Naive thymus-derived CD4-positive, alpha-beta T cell (primary cell): ENCODE data around the gene EGFLAM. TPM values are rescaled to one million over a fixed set of nuclear protein-coding genes. Genes with fewer than 3 reads are reported as not detected.

Experiments used
- ATAC-seq: fragments of 150-1000 bp; cut with Tn5 transposase; 2 replicates; pipeline ENCODE4 v1.10.0; 2021; ENCODE audit warnings: mild to moderate bottlenecking, moderate library complexity
- CTCF ChIA-PET: fragments of 350-600 bp; sonication (Branson Sonifier 250); formaldehyde crosslinking; loops from one replicate; lab custom pipeline; 2021; ENCODE audit warnings: antibody characterized with exemption; lab: Charles Lee
- POLR2A ChIA-PET: fragments of 350-600 bp; sonication (Branson Sonifier 250); formaldehyde crosslinking; loops from one replicate; lab custom pipeline; 2021; ENCODE audit warnings: antibody characterized with exemption, inconsistent platforms; lab: Charles Lee
- DNase-seq, 9 donors: peaks; one replicate each; pipeline versions ENCODE4 v3.0.0 to v3.0.0-alpha.2; 2020 to 2022; ENCODE audit warnings: mixed read lengths in 1 of 9
- H3K27ac ChIP-seq: one replicate; pipeline ENCODE4 v1.7.0; 2013; ENCODE audit warnings: mild to moderate bottlenecking, low read depth, low read length, moderate library complexity
- H3K27me3 ChIP-seq, 2 donors: one replicate each; pipeline ENCODE4 v1.7.0; 2013; ENCODE audit warnings: low read length in 2 of 2, mild to moderate bottlenecking in 2 of 2, moderate library complexity in 2 of 2; ENCODE audit not compliant: control insufficient read depth in 2 of 2, insufficient read depth in 2 of 2
- H3K36me3 ChIP-seq, 3 experiments: 1 replicate in 2 of 3; 2 replicates in 1 of 3; pipeline ENCODE4 v1.7.0; 2013; ENCODE audit warnings: low read length in 3 of 3, mild to moderate bottlenecking in 3 of 3, moderate library complexity in 1 of 3; ENCODE audit not compliant: insufficient read depth in 3 of 3, control insufficient read depth in 2 of 3
- H3K4me1 ChIP-seq, 2 donors: one replicate each; pipeline ENCODE4 v1.7.0; 2013; ENCODE audit warnings: low read length in 2 of 2, mild to moderate bottlenecking in 2 of 2, moderate library complexity in 1 of 2; ENCODE audit not compliant: control insufficient read depth in 2 of 2, insufficient read depth in 2 of 2
- H3K4me3 ChIP-seq: 2 replicates; pipeline ENCODE4 v1.7.0; 2013; ENCODE audit warnings: mild to moderate bottlenecking, low read length
- H3K9me3 ChIP-seq, 3 experiments: 1 replicate in 2 of 3; 2 replicates in 1 of 3; pipeline ENCODE4 v1.7.0; 2013; ENCODE audit warnings: low read length in 3 of 3; ENCODE audit not compliant: control insufficient read depth in 2 of 3
- H3K27ac Mint-ChIP-seq, 9 donors: one replicate each; pipeline ENCODE4 v1.8.0; 2020 to 2022; ENCODE audit warnings: mixed read lengths in 9 of 9, mild to moderate bottlenecking in 8 of 9, moderate library complexity in 5 of 9, inconsistent platforms in 2 of 9
- H3K27me3 Mint-ChIP-seq, 5 donors: one replicate each; pipeline ENCODE4 v1.8.0; 2021 to 2022; ENCODE audit warnings: mixed read lengths in 5 of 5, mild to moderate bottlenecking in 1 of 5
- H3K36me3 Mint-ChIP-seq, 5 donors: one replicate each; pipeline ENCODE4 v1.8.0; 2020 to 2022; ENCODE audit warnings: mixed read lengths in 5 of 5, mild to moderate bottlenecking in 3 of 5, inconsistent platforms in 1 of 5
- H3K4me1 Mint-ChIP-seq, 7 donors: one replicate each; pipeline ENCODE4 v1.8.0; 2020 to 2022; ENCODE audit warnings: mixed read lengths in 7 of 7, mild to moderate bottlenecking in 3 of 7, inconsistent platforms in 1 of 7
- H3K4me3 Mint-ChIP-seq, 10 donors: one replicate each; pipeline ENCODE4 v1.8.0; 2020 to 2022; ENCODE audit warnings: mild to moderate bottlenecking in 10 of 10, mixed read lengths in 10 of 10, moderate library complexity in 6 of 10, inconsistent platforms in 2 of 10
- H3K9me3 Mint-ChIP-seq, 11 donors: one replicate each; pipeline ENCODE4 v1.8.0; 2020 to 2022; ENCODE audit warnings: mixed read lengths in 11 of 11, mild to moderate bottlenecking in 4 of 11, inconsistent platforms in 1 of 11, moderate library complexity in 1 of 11
- intact Hi-C, 2 donors: fragments of 100-400 bp; cut with micrococcal nuclease; formaldehyde crosslinking; loops; one replicate each; pipeline ENCODE4 v1.15.1; 2023
- polyA plus RNA-seq, 2 donors: library from polyadenylated mRNA; unstranded; fragments of 300-500 nt; fragmentation: Illumina TruSeq; gene quantifications; one replicate each; pipeline ENCODE4 v1.2.3, GENCODE V29; 2021
- total RNA-seq, 6 experiments: library from RNA in 5 of 6; stranded (reverse) in 5 of 6; gene quantifications; 1 replicate in 5 of 6; 2 replicates in 1 of 6; pipeline ENCODE4 v1.2.3 and lab custom pipeline; 2021 to 2026

Gene EGFLAM
- total and polyA plus RNA-seq, 7 experiments from 2014 or later: not detected

DNA sequence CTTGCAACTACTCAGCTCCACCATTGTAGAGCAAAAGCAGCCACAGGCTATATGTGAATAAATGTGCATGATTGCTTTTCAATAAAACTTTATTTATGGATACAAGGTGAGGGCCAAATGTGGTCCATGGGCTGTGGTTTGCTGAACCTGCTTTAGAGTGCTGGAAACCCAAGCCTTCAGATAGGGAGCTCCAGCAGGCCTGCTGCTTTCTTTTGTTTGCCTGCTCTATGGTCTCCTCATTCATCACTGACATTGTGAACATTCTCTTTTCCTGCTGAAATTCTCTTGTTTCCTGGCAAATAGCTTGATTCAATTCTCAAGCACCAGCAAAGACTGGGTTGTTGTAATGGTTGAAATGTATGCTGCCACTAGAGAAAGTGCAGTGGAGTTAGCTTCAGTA, 26.0 kb downstream of the EGFLAM start:
- no peak overlapping the region for H3K27ac ChIP-seq
- Mint-ChIP-seq H3K4me1 (no peaks in the 10 kb centered on the region), H3K4me3 (no peak overlapping the region), H3K9me3 (peaks cover 0 to 2% (median 0%) of the 10 kb centered on the region in 11 donors), H3K27me3 (peaks cover 0 to 7% (median 3%) of the 10 kb centered on the region in 5 donors), H3K36me3 (no peaks in the 10 kb centered on the region), H3K27ac (no peak overlapping the region)
- no peaks in the 10 kb centered on the region for H3K9me3 ChIP-seq
- H3K27me3 ChIP-seq: no peaks in the 10 kb centered on the region
- H3K36me3 ChIP-seq: no peaks in the 10 kb centered on the region
- no peak overlapping the region for H3K4me3 ChIP-seq
- ChIA-PET CTCF (no interaction called here), POLR2A (no interaction called here)
- DNase-seq (no peak), ATAC-seq (no peak)
- intact Hi-C loops: no loop called here
- no peaks in the 10 kb centered on the region for H3K4me1 ChIP-seq

DNA sequence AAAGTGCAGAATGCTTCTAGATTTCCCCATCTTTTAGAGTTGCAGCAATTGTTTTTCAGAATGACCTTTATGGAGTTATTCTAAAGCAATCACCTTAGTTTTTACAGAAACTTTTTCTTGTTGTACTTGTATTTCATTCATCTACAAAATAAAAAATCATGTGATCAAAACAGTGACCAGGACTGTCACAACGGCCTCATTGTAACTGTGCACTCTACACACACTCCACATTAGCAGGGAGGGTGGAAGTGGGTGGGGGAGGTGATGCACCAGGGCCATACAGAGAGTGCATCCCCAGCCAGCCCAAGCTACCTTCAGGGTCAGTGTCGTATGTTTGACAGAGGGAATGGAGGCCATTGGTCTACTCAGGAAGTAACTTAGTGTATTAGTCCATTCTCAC, 26.9 kb downstream of the EGFLAM start:
- no peak overlapping the region for H3K4me3 Mint-ChIP-seq
- no peak for DNase-seq
- H3K9me3 Mint-ChIP-seq: peaks cover 0 to 2% (median 0%) of the 10 kb centered on the region in 11 donors
- ChIA-PET POLR2A (no interaction called here), CTCF (no interaction called here)
- ATAC-seq: no peak
- H3K27me3 Mint-ChIP-seq: peaks cover 0 to 14% (median 3%) of the 10 kb centered on the region in 5 donors
- no peaks in the 10 kb centered on the region for H3K36me3 Mint-ChIP-seq
- H3K36me3 ChIP-seq: no peaks in the 10 kb centered on the region
- no peak overlapping the region for H3K27ac Mint-ChIP-seq
- H3K4me1 ChIP-seq: no peaks in the 10 kb centered on the region
- no peak overlapping the region for H3K27ac ChIP-seq
- H3K4me1 Mint-ChIP-seq: no peaks in the 10 kb centered on the region
- intact Hi-C loops: no loop called here
- H3K4me3 ChIP-seq: no peak overlapping the region
- no peaks in the 10 kb centered on the region for H3K27me3 ChIP-seq
- no peaks in the 10 kb centered on the region for H3K9me3 ChIP-seq

DNA sequence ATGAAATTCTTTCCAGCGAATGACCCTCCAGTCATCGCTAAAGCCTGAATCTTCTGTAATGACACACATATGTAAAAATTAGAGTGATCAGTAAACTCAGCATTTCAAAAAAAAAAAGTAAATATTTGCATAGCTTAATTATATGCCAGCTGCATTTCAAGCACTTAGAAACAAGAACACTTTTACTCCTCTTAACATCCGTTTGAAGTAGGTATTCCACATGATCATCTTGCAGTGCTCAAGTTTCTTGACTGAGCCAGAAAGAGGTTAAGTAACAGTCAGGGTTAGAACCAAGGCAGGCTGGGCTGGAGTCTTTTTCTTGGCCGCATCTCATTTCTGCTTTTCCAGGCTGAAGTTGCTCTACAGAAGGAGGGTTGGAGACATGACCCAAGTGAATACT, 27.6 kb downstream of the EGFLAM start:
- ChIA-PET POLR2A (no interaction called here), CTCF (interaction anchor here (0.7 kb wide), 1 partner anchor 1539 kb away, joined by 5 read pairs; no protein-coding TSS in a partner anchor)
- DNase-seq: no peak
- intact Hi-C loops: no loop called here
- no peak overlapping the region for H3K4me3 ChIP-seq
- ATAC-seq: no peak
- Mint-ChIP-seq H3K27ac (no peak overlapping the region), H3K4me1 (no peaks in the 10 kb centered on the region), H3K27me3 (peaks cover 0 to 19% (median 4%) of the 10 kb centered on the region in 5 donors), H3K36me3 (no peaks in the 10 kb centered on the region), H3K9me3 (peaks cover 0 to 2% (median 0%) of the 10 kb centered on the region in 11 donors), H3K4me3 (no peak overlapping the region)
- H3K36me3 ChIP-seq: no peaks in the 10 kb centered on the region
- H3K27me3 ChIP-seq: no peaks in the 10 kb centered on the region
- no peaks in the 10 kb centered on the region for H3K4me1 ChIP-seq
- H3K27ac ChIP-seq: no peak overlapping the region
- no peaks in the 10 kb centered on the region for H3K9me3 ChIP-seq

DNA sequence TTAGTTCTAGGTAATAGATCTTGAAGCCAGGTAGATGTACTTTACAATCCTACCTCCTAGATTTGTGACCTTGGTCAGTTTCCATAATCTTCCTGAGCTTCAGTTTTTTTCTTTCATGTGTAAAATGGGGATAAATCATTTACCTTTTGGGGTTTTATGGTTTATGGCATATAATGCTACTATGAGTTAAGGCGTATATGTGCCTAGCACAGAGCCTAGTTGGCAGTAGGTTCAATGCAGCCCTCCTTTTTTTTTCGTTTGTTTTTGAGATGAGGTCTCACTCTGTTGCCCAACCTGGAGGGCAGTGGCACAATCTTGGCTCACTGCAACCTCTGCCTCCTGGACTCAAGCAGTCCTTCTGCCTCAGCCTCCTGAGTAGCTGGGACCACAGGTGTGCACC, 28.8 kb downstream of the EGFLAM start:
- intact Hi-C loops: no loop called here
- H3K4me1 Mint-ChIP-seq: no peaks in the 10 kb centered on the region
- ATAC-seq: no peak

GRCh38 chr5:38289457-38289856, 31.1 kb downstream of the EGFLAM start:
- intact Hi-C loops: no loop called here
- H3K9me3 Mint-ChIP-seq: peaks cover 0 to 2% (median 0%) of the 10 kb centered on the region in 11 donors
- ATAC-seq: no peak
- CTCF ChIA-PET: no interaction called here
- peaks cover 2 to 19% (median 9%) of the 10 kb centered on the region in 5 donors for H3K27me3 Mint-ChIP-seq
- no peak overlapping the region for H3K4me3 ChIP-seq
- POLR2A ChIA-PET: no interaction called here
- no peaks in the 10 kb centered on the region for H3K9me3 ChIP-seq
- H3K27ac ChIP-seq: no peak overlapping the region
- no peak overlapping the region for H3K27ac Mint-ChIP-seq
- H3K36me3 ChIP-seq: no peaks in the 10 kb centered on the region
- DNase-seq: no peak
- H3K27me3 ChIP-seq: no peaks in the 10 kb centered on the region
- H3K4me1 ChIP-seq: no peaks in the 10 kb centered on the region
- no peaks in the 10 kb centered on the region for H3K36me3 Mint-ChIP-seq
- H3K4me3 Mint-ChIP-seq: no peak overlapping the region
- H3K4me1 Mint-ChIP-seq: no peaks in the 10 kb centered on the region

More for the DNA sequence above, 28.8 kb downstream of the EGFLAM start:
- peaks cover 0 to 19% (median 4%) of the 10 kb centered on the region in 5 donors for H3K27me3 Mint-ChIP-seq
- Histone ChIP-seq H3K4me1 (no peaks in the 10 kb centered on the region), H3K36me3 (no peaks in the 10 kb centered on the region), H3K27ac (no peak overlapping the region), H3K9me3 (no peaks in the 10 kb centered on the region), H3K27me3 (no peaks in the 10 kb centered on the region), H3K4me3 (no peak overlapping the region)
- peaks cover 0 to 2% (median 0%) of the 10 kb centered on the region in 11 donors for H3K9me3 Mint-ChIP-seq
- H3K4me3 Mint-ChIP-seq: no peak overlapping the region
- H3K36me3 Mint-ChIP-seq: no peaks in the 10 kb centered on the region
- POLR2A ChIA-PET: no interaction called here
- H3K27ac Mint-ChIP-seq: no peak overlapping the region
- DNase-seq: no peak
- CTCF ChIA-PET: no interaction called here

DNA sequence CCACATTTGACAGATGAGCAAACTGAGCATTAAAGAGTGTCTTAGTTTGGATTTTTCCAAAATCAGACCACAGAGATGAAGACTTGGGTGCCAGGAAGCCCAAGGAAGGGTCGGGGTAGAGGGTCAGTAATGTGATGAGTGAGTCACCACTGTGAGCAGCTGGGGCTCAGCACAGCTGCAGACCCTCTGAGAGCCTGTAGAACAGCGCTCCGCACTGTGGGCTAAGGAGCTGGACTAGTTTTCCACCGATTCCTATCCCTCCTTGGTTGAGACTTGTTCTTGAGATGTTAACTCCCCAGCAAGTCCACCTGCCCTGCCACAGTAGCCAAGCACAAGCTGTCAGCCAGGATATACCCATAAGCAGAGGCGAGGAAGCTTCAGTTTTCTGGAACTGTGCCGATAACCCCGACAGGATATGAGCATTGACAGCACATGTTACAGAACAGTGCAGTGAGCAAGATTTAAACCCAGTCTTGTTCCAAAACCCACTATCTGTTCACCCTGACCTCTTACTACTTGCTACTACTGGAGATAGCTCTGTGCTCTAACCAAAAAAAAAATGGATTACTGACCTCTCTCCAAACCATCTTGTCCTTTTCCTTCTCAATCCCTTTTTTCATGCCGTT, 31.8 kb downstream of the EGFLAM start:
- peaks cover 0 to 2% (median 0%) of the 10 kb centered on the region in 11 donors for H3K9me3 Mint-ChIP-seq
- Histone ChIP-seq H3K27me3 (no peaks in the 10 kb centered on the region), H3K4me3 (no peak overlapping the region), H3K9me3 (no peaks in the 10 kb centered on the region), H3K36me3 (no peaks in the 10 kb centered on the region), H3K27ac (no peak overlapping the region), H3K4me1 (no peaks in the 10 kb centered on the region)
- ATAC-seq (no peak), DNase-seq (no peak)
- H3K27ac Mint-ChIP-seq: no peak overlapping the region
- POLR2A ChIA-PET: no interaction called here
- CTCF ChIA-PET: no interaction called here
- H3K4me3 Mint-ChIP-seq: no peak overlapping the region
- H3K36me3 Mint-ChIP-seq: no peaks in the 10 kb centered on the region
- H3K27me3 Mint-ChIP-seq: peaks cover 2 to 19% (median 9%) of the 10 kb centered on the region in 5 donors
- intact Hi-C loops: no loop called here
- H3K4me1 Mint-ChIP-seq: no peaks in the 10 kb centered on the region

DNA sequence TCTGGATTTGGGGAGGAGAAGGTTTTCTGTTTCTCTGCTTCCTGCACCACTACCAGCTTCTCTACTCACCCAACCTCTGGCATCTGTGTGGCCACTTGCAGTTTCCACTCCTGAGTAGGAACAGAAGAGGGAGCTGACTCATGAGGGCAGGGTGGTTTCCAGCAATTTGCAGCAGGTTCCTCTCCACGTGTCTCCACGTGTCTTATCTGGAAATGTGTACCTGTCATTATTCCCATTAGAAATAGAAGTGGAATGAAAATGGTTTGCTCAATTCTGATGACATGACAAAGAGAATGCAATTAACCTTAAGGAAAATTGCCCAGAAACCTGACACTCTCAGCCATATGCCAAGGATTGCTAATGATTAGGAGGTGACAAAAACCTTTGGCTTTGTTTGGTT, 33.0 kb downstream of the EGFLAM start:
- Histone ChIP-seq H3K36me3 (no peaks in the 10 kb centered on the region), H3K27ac (no peak overlapping the region), H3K9me3 (no peaks in the 10 kb centered on the region), H3K4me1 (no peaks in the 10 kb centered on the region), H3K27me3 (no peaks in the 10 kb centered on the region), H3K4me3 (no peak overlapping the region)
- ATAC-seq (no peak), DNase-seq (no peak)
- H3K9me3 Mint-ChIP-seq: peaks cover 0 to 2% (median 0%) of the 10 kb centered on the region in 11 donors
- H3K27ac Mint-ChIP-seq: no peak overlapping the region
- H3K4me1 Mint-ChIP-seq: no peaks in the 10 kb centered on the region
- no peaks in the 10 kb centered on the region for H3K36me3 Mint-ChIP-seq
- intact Hi-C loops: no loop called here
- ChIA-PET POLR2A (no interaction called here), CTCF (no interaction called here)
- H3K4me3 Mint-ChIP-seq: no peak overlapping the region
- peaks cover 2 to 27% (median 12%) of the 10 kb centered on the region in 5 donors for H3K27me3 Mint-ChIP-seq
